Ishikawa (cell line): ENCODE results near the gene LHCGR.

Experiments used
- CEBPB ChIP-seq: IDR thresholded peaks from 2 replicates; pipeline ENCODE4 v1.6.1; 2012
- CREB1 ChIP-seq: IDR thresholded peaks from 2 replicates; pipeline ENCODE4 v1.6.1; 2012; ENCODE audit warnings: low read depth
- EGR1 ChIP-seq: IDR thresholded peaks from 2 replicates; pipeline ENCODE4 v1.6.1; 2012
- EP300 ChIP-seq: IDR thresholded peaks from 2 replicates; pipeline ENCODE4 v1.6.1; 2012; ENCODE audit warnings: borderline replicate concordance
- FOXM1 ChIP-seq: IDR thresholded peaks from 2 replicates; pipeline ENCODE4 v1.6.1; 2012; ENCODE audit warnings: low read depth, borderline replicate concordance
- NFIC ChIP-seq: IDR thresholded peaks from 2 replicates; pipeline ENCODE4 v1.6.1; 2012
- RAD21 ChIP-seq: IDR thresholded peaks from 2 replicates; pipeline ENCODE4 v1.6.1; 2012; ENCODE audit warnings: low read depth
- TAF1 ChIP-seq: IDR thresholded peaks from 2 replicates; pipeline ENCODE4 v1.6.1; 2012; ENCODE audit warnings: low read depth, mild to moderate bottlenecking
- TCF12 ChIP-seq: IDR thresholded peaks from 2 replicates; pipeline ENCODE4 v1.6.1; 2012; ENCODE audit warnings: low read depth
- TEAD4 ChIP-seq: IDR thresholded peaks from 2 replicates; pipeline ENCODE4 v1.6.1; 2012
- YY1 ChIP-seq: IDR thresholded peaks from 2 replicates; pipeline ENCODE4 v1.6.1; 2012; ENCODE audit warnings: low read depth
- ZBTB7A ChIP-seq: IDR thresholded peaks from 2 replicates; pipeline ENCODE4 v1.6.1; 2012; ENCODE audit warnings: low read depth
- TF ChIP-seq, protein P1 (sequence below): IDR thresholded peaks from 2 replicates; pipeline ENCODE4 v1.6.1; 2012
- TF ChIP-seq, protein P2 (sequence below): IDR thresholded peaks from 2 replicates; pipeline ENCODE4 v1.6.1; 2012; ENCODE audit warnings: low read depth, mild to moderate bottlenecking
- TF ChIP-seq, protein P3 (sequence below): IDR thresholded peaks from 2 replicates; pipeline ENCODE4 v1.6.1; 2012

Gene LHCGR

DNA sequence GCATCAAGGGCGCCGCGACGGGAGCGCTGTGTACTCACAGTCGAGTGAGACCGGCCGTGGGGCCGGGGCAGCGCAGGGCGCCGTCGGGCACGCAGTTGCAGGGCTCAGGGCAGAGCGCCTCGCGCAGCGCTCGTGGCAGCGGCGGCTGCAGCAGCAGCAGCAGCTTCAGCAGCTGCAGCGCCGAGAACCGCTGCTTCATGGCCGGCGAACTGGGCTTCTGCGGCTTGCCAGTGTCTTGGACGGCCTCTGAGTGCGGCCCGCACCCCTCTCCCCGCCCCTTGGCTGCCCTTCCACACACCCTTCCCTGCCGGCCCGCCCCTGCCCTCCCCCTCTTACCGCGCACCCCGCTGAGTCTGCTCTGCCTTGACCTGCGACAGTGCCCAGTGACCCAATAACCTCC is at the start of gene LHCGR:
LHCGR (minus strand) TSS at position 252 of the 400 bp plus-strand sequence; CDS start at position 199, 53 bp downstream.
- TF ChIP-seq TAF1 (no peak), EGR1 (no peak), TCF12 (no peak), EP300 (no peak), FOXM1 (no peak), TEAD4 (no peak), RAD21 (no peak), YY1 (no peak), NFIC (no peak)
- TF ChIP-seq, protein P1, sequence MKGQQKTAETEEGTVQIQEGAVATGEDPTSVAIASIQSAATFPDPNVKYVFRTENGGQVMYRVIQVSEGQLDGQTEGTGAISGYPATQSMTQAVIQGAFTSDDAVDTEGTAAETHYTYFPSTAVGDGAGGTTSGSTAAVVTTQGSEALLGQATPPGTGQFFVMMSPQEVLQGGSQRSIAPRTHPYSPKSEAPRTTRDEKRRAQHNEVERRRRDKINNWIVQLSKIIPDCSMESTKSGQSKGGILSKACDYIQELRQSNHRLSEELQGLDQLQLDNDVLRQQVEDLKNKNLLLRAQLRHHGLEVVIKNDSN: no peak
- TF ChIP-seq, protein P2, sequence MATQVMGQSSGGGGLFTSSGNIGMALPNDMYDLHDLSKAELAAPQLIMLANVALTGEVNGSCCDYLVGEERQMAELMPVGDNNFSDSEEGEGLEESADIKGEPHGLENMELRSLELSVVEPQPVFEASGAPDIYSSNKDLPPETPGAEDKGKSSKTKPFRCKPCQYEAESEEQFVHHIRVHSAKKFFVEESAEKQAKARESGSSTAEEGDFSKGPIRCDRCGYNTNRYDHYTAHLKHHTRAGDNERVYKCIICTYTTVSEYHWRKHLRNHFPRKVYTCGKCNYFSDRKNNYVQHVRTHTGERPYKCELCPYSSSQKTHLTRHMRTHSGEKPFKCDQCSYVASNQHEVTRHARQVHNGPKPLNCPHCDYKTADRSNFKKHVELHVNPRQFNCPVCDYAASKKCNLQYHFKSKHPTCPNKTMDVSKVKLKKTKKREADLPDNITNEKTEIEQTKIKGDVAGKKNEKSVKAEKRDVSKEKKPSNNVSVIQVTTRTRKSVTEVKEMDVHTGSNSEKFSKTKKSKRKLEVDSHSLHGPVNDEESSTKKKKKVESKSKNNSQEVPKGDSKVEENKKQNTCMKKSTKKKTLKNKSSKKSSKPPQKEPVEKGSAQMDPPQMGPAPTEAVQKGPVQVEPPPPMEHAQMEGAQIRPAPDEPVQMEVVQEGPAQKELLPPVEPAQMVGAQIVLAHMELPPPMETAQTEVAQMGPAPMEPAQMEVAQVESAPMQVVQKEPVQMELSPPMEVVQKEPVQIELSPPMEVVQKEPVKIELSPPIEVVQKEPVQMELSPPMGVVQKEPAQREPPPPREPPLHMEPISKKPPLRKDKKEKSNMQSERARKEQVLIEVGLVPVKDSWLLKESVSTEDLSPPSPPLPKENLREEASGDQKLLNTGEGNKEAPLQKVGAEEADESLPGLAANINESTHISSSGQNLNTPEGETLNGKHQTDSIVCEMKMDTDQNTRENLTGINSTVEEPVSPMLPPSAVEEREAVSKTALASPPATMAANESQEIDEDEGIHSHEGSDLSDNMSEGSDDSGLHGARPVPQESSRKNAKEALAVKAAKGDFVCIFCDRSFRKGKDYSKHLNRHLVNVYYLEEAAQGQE: no peak
- TF ChIP-seq, protein P3, sequence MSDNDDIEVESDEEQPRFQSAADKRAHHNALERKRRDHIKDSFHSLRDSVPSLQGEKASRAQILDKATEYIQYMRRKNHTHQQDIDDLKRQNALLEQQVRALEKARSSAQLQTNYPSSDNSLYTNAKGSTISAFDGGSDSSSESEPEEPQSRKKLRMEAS: no peak

DNA sequence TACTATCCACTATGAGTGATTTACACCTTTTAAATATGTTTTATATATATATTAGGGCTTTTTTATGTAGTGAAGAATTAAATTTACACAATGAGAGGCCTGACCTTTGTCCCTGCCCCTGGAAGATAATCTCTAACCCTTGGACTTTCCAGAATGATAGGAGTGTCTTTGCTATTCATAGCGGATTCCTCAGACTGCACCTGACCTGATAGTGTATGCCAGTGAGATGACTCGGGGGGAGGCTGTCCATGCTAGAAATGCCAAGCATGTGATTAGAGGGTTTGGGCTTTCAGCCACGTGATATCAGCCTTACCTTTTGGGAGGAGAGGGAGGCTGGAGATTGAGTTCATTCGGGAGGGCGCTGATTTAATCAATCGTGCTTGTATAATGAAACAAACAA is 44.1 kb upstream of the LHCGR start:
- TF ChIP-seq RAD21: no peak
- TF ChIP-seq EGR1: no peak
- no peak for TF ChIP-seq ZBTB7A
- TF ChIP-seq CREB1: no peak
- no peak for TF ChIP-seq TAF1
- TF ChIP-seq, protein P3: no peak
- TF ChIP-seq NFIC: no peak
- TF ChIP-seq CEBPB: no peak
- no peak for TF ChIP-seq TEAD4
- no peak for TF ChIP-seq TCF12
- no peak for TF ChIP-seq EP300
- TF ChIP-seq, protein P1: no peak
- TF ChIP-seq YY1: no peak
- TF ChIP-seq, protein P2: no peak
- TF ChIP-seq FOXM1: no peak

DNA sequence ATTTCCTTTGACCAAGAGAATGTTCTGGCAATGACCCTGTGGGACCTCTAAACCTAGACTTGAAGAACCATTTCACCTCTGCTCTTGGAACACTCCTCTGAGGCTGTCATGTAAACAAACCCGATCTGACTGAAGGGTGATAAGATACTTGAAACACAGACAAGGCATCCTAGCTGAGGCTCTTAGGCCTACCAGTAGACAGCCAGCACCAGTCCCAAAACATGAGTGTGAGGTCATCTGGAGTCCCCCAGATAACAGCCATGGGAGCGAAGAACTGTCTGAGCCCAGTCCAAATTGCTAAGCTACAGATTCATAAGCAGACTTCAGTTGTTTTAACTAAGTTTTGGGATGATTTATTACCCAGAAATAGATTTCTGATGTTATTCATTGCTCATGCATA is 39.5 kb upstream of the LHCGR start:
- TF ChIP-seq ZBTB7A (no peak), FOXM1 (no peak), EGR1 (no peak), TAF1 (no peak), NFIC (no peak)
- TF ChIP-seq, protein P3: no peak

DNA sequence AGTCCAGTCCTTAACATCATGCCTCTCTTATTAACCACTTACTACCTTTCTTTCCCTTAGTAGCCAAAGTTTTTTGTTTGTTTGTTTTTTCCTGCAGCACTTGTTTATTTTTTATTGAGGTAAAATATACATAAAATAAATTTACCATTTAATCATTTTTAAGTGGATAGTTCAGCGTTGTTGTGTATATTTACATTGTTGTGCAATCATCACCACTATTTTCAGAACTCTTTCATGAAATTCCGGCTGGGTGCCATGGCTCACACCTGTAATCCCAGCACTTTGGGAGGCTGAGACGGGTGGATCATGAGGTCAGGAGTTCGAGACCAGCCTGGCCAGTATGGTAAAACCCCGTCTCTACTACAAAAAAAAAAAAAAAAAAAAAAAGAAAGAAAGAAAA is 38.1 kb upstream of the LHCGR start:
- TF ChIP-seq ZBTB7A (no peak), CREB1 (no peak), FOXM1 (no peak), RAD21 (no peak), TEAD4 (no peak), YY1 (no peak), TCF12 (no peak), NFIC (no peak)
- TF ChIP-seq, protein P2: no peak

DNA sequence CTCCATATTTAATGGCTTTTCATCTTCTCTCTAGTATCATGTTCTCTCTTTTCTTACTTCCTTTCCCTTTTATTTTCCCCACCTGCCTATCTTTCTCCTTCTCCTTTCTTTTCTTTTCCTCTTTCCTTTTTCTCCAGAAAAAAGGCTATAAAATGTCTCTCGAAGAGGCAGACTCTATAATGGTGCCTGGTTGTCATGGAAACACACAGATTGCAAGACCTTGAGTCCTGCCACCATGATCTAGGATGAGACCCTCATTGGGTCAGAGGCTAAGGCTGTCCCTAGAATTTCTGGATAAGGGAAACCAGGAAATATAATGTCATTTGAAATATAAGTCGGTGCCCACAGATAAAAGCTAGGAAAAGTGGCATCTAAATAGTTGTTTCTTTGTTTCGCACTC is 36.5 kb upstream of the LHCGR start:
- no peak for TF ChIP-seq ZBTB7A
- no peak for TF ChIP-seq CEBPB
- no peak for TF ChIP-seq EGR1
- no peak for TF ChIP-seq TEAD4
- TF ChIP-seq RAD21: no peak
- TF ChIP-seq NFIC: no peak
- TF ChIP-seq, protein P1: no peak
- TF ChIP-seq, protein P3: no peak
- no peak for TF ChIP-seq CREB1
- TF ChIP-seq EP300: no peak
- no peak for TF ChIP-seq TAF1
- TF ChIP-seq YY1: no peak
- no peak for TF ChIP-seq FOXM1
